GM19025 (cell line): ENCODE measurements around the gene H2AZ1.

Source experiments
- ATAC-seq: cut with Tn5 transposase; IDR thresholded peaks from one replicate; pipeline ENCODE4 v1.9.1; 2021; ENCODE audit warnings: mild to moderate bottlenecking, low read depth, moderate library complexity; ENCODE audit not compliant: unreplicated experiment

Gene H2AZ1

GRCh38 chr4:99946356-99947189 is 3.5 kb downstream of the H2AZ1 start, which contains the start of gene DNAJB14:
Gene DNAJB14 (minus strand): TSS chr4:99946618. CDS start chr4:99946571, 47 bp downstream.
- peak; percentile 45 for ATAC-seq

GRCh38 chr4:99945718-99946355 is 4.2 kb downstream of the H2AZ1 start:
- ATAC-seq = peak; percentile 0

DNA sequence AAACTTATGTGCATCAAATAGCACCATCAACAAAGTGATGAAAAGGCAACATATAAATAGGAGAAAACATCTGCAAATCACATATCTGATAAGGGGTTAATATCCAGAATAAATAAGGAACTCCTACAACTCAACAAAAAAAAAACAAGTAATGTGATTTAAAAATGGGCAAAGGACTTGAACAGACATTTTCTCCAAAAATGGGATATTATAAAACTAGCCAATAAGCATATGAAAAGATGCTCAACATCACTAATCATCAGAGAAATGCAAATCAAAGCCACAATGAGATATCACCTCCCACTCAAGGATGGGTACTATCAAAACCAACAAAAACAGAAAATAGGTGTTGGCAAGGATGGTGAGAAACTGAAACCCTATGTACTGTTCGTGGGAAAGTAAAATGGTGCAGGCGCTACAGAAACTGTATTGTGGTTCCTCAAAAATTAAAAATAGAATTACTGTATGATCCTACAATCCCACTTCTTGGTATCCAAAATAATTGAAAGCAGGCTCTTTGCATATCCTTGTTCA is 6.1 kb downstream of the H2AZ1 start:
- no peak for ATAC-seq

DNA sequence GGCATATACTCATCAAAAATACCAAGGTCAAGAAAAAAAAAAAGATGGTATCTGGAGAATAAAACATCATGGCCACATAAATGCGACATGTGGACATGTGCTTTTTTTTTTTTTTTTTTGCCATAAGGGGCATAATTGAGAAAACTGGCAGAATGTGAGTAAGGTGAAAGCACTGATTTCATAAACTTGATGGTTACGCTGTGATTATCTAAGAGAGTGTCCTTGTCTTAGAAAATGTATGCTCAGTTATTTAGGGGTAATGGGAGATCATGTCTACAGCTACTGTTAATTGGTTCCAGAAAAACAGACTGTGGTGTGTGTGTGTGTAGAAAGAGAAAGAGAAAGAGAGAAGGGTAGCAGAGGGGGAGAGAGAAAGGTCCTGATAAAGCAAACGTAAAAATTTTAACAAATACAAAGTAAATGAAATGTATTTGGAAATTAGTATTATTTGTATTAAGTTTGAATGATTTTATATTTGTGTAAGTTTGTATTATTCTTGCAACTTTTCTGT is 11.8 kb downstream of the H2AZ1 start:
- ATAC-seq = no peak

GRCh38 chr4:99934891-99935290 is 15.2 kb downstream of the H2AZ1 start:
- no peak for ATAC-seq

DNA sequence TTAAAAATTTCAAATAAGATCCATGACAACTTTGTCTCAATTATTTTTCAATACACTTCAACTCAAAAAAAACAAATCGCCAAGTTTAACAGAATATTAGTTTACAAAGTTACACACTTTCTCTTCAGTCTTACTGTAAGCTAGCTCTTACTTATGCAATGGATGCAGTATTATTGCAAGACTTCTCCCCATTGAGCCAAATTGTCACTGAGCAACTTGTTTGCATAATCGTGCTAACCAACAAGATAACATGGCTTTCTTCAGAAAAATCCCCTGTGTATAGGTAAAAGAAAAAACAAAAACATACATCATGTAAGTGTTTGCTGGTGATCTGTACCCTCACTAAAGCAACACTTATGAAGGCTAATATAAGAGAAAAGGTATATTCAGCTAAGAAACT is 22.5 kb downstream of the H2AZ1 start:
- ATAC-seq = no peak

DNA sequence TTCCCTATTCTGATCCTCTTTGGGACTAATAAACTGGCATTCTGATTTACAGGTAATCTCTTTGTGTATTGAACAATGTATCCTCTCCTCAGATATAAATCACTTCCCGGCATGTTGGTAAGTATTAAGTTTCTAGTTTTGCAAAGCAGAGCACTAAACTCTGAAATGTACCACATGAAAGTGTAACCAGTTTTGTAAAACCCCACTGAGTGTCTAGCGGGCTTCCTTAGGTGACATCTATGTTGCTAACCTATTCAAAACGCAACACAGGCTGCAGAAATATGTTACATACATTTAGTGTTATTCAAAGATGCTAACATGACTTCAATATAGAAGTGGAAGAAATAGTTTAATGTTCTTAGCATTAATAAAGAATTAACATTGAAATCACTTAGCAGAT is 28.9 kb downstream of the H2AZ1 start:
- ATAC-seq = no peak

GRCh38 chr4:99918656-99919055 is 31.4 kb downstream of the H2AZ1 start:
- no peak for ATAC-seq

GRCh38 chr4:99917575-99917974 is 32.5 kb downstream of the H2AZ1 start:
- no peak for ATAC-seq

DNA sequence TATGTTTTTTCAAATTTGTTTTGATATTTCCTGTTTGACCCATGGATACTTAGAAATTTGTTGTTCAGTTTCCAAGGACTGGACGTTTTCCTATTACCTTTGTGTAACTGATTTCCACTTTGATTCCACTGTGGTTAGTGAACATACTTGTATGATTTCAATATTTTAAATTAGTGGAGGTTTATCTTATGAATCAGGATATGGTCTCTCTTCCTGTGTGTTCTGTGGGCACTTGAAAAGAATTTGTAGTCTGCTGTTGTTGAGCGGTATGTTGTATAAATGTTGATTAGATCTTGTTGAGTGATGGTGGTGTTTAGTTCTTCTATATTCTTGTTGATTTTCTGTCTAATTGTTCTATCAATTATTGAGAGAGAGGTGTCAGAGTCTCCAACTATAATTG is 34.6 kb downstream of the H2AZ1 start:
- no peak for ATAC-seq
